ENCODE measurements around the gene CALHM4. TPM values are rescaled to one million over a fixed set of nuclear protein-coding genes. Genes with fewer than 3 reads are reported as not detected.

Gene CALHM4
- total and polyA plus RNA-seq, 2 experiments from 2014 or later, result not detected

DNA sequence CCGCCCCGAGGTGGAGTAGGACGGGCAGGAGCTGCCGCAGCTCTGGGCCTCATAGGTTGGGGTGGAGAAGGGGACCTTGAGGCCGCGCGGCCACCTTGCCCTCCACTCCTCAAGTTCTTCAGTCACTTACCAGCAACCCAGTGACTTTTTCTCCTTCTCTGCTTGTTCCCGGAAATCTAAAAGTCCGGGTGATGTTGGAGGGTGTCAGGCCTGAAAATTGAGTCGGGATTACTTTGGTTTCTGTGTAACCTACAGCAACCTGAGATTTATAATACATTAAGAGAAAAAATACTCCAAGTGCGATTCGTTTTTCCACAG is 18.1 kb downstream of the CALHM4 start:
- TF ChIP-seq EZH2phosphoT487 (IDR thresholded peaks at IDR 0.05; ENCODE audit: low read depth, severe bottlenecking, unreplicated experiment) (no peak), EZH2 (IDR thresholded peaks at IDR 0.05; ENCODE audit: borderline replicate concordance) (no peak)
- TF ChIP-seq, protein P1, sequence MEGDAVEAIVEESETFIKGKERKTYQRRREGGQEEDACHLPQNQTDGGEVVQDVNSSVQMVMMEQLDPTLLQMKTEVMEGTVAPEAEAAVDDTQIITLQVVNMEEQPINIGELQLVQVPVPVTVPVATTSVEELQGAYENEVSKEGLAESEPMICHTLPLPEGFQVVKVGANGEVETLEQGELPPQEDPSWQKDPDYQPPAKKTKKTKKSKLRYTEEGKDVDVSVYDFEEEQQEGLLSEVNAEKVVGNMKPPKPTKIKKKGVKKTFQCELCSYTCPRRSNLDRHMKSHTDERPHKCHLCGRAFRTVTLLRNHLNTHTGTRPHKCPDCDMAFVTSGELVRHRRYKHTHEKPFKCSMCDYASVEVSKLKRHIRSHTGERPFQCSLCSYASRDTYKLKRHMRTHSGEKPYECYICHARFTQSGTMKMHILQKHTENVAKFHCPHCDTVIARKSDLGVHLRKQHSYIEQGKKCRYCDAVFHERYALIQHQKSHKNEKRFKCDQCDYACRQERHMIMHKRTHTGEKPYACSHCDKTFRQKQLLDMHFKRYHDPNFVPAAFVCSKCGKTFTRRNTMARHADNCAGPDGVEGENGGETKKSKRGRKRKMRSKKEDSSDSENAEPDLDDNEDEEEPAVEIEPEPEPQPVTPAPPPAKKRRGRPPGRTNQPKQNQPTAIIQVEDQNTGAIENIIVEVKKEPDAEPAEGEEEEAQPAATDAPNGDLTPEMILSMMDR (IDR thresholded peaks at IDR 0.05; ENCODE audit: poor library complexity), result no peak

DNA sequence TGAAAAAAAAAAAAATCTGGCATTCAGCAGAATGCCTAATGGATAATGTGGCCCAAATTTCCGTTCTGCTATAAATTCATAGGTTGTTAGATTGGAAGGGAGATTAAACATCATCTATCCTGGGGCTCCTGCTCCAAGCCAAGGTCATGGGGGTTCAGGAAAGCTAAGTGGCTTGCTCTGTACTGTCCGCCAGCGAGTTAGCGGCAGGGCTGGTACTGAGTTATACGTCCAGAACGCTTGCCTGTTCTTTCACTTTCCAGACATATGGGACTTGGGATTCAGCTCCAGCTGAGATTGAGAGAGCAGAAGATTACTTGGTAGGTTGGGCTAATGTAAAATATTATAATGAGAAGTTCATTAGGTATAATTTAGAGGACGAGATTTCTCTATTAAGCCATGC is 18.6 kb downstream of the CALHM4 start:
- WGBS (ENCODE audit: low lambda C conversion rate, missing lambda C conversion rate), result 7% methylated on average over 7 of the region's 7 CpGs
- H3K9me2 ChIP-seq (replicated peaks; ENCODE audit: insufficient read depth), result no peaks in the 10 kb centered on the region
- peak overlapping the region; percentile 46 for H2AFZ ChIP-seq
- peak; percentile 57 for DNase-seq (ENCODE audit: low spot score)
- H3K4me3 ChIP-seq, result peak overlapping the region; percentile 38
- H3K27me3 ChIP-seq, result no peaks in the 10 kb centered on the region
- peak overlapping the region; percentile 94 for H3K4me2 ChIP-seq
- peaks cover 15% of the 10 kb centered on the region for H4K20me1 ChIP-seq (ENCODE audit: insufficient read depth, poor library complexity, severe bottlenecking)
- H3K27ac ChIP-seq, result peak overlapping the region; percentile 90
- peaks cover 22% of the 10 kb centered on the region for H3K4me1 ChIP-seq (ENCODE audit: insufficient read depth)
- no peak for TF ChIP-seq EZH2 (IDR thresholded peaks at IDR 0.05; ENCODE audit: borderline replicate concordance)
- H3K79me2 ChIP-seq, result peaks cover 62% of the 10 kb centered on the region
- no peaks in the 10 kb centered on the region for H3K9me3 ChIP-seq (ENCODE audit: low read depth)
- no peaks in the 10 kb centered on the region for H3K36me3 ChIP-seq (replicated peaks; ENCODE audit: insufficient read depth, low read depth)

More for the DNA sequence above, 18.1 kb downstream of the CALHM4 start:
- H3K4me3 ChIP-seq, result peak overlapping the region; percentile 38
- H3K4me2 ChIP-seq, result peak overlapping the region; percentile 94
- H3K27me3 ChIP-seq, result no peaks in the 10 kb centered on the region
- H4K20me1 ChIP-seq (ENCODE audit: insufficient read depth, poor library complexity, severe bottlenecking), result peaks cover 15% of the 10 kb centered on the region
- under 1% methylated on average over 12 of the region's 12 CpGs for WGBS (ENCODE audit: low lambda C conversion rate, missing lambda C conversion rate)
- no peaks in the 10 kb centered on the region for H3K36me3 ChIP-seq (replicated peaks; ENCODE audit: insufficient read depth, low read depth)
- H3K9me2 ChIP-seq (replicated peaks; ENCODE audit: insufficient read depth), result no peaks in the 10 kb centered on the region
- peaks cover 22% of the 10 kb centered on the region for H3K4me1 ChIP-seq (ENCODE audit: insufficient read depth)
- H3K27ac ChIP-seq, result peak overlapping the region; percentile 90
- DNase-seq (ENCODE audit: low spot score), result no peak
- peak overlapping the region; percentile 46 for H2AFZ ChIP-seq
- H3K9me3 ChIP-seq (ENCODE audit: low read depth), result no peaks in the 10 kb centered on the region
- peaks cover 57% of the 10 kb centered on the region for H3K79me2 ChIP-seq

DNA sequence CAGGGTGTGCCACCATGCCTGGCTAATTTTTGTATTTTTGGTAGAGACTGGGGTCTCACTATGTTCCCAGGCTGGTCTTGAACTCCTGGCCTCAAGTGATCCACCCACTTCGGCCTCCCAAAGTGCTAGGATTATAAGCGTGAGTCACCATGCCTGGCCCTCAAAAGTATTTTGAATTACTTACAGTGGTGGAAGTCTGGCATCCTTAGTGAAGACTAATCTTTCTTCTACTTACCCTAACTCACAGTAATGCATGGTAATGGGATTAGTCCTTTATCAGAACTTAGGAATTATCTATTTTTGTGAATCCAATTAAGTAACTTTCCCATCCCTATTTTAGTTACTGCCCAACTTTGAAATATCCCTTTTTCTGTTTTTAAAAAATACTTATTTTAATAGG is 21.7 kb downstream of the CALHM4 start:
- Histone ChIP-seq H3K4me1 (ENCODE audit: insufficient read depth) (peaks cover 16% of the 10 kb centered on the region), H3K79me2 (peaks cover 82% of the 10 kb centered on the region), H3K9me2 (replicated peaks; ENCODE audit: insufficient read depth) (no peaks in the 10 kb centered on the region), H2AFZ (no peak overlapping the region), H3K4me3 (no peak overlapping the region), H4K20me1 (ENCODE audit: insufficient read depth, poor library complexity, severe bottlenecking) (peaks cover 15% of the 10 kb centered on the region), H3K27me3 (no peaks in the 10 kb centered on the region), H3K27ac (no peak overlapping the region), H3K4me2 (no peak overlapping the region), H3K9me3 (ENCODE audit: low read depth) (no peaks in the 10 kb centered on the region), H3K36me3 (replicated peaks; ENCODE audit: insufficient read depth, low read depth) (no peaks in the 10 kb centered on the region)
- TF ChIP-seq EZH2 (IDR thresholded peaks at IDR 0.05; ENCODE audit: borderline replicate concordance) (no peak), EZH2phosphoT487 (IDR thresholded peaks at IDR 0.05; ENCODE audit: low read depth, severe bottlenecking, unreplicated experiment) (no peak)
- TF ChIP-seq, protein P1 (IDR thresholded peaks at IDR 0.05; ENCODE audit: poor library complexity), result no peak
- no peak for DNase-seq (ENCODE audit: low spot score)
- 59% methylated on average over 2 of the region's 2 CpGs for WGBS (ENCODE audit: low lambda C conversion rate, missing lambda C conversion rate)

DNA sequence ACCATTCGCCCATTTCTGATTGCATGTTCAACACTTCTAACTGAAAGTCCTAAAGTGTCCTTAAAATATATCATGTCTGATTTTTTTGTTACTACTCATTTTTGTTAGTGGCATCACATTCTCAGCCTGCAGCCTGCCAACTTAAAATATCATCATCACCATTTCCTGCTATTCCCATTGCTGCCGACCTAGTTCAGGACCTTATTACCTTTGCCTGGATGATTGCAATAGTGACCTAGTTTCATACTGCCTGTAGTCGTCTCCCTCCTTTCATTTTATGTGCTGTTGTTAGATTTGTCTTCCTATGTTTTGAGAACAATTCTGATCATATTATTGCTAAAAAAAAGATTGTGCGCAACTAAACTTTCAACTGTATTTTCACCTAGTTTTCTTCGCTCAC is 23.9 kb downstream of the CALHM4 start:
- no peaks in the 10 kb centered on the region for H3K36me3 ChIP-seq (replicated peaks; ENCODE audit: insufficient read depth, low read depth)
- no peak overlapping the region for H3K4me3 ChIP-seq
- no peak overlapping the region for H3K4me2 ChIP-seq
- no peak for TF ChIP-seq EZH2 (IDR thresholded peaks at IDR 0.05; ENCODE audit: borderline replicate concordance)
- TF ChIP-seq, protein P1 (IDR thresholded peaks at IDR 0.05; ENCODE audit: poor library complexity), result no peak
- TF ChIP-seq EZH2phosphoT487 (IDR thresholded peaks at IDR 0.05; ENCODE audit: low read depth, severe bottlenecking, unreplicated experiment), result no peak
- no peak overlapping the region for H2AFZ ChIP-seq
- 96% methylated on average over 5 of the region's 5 CpGs for WGBS (ENCODE audit: low lambda C conversion rate, missing lambda C conversion rate)
- H3K9me2 ChIP-seq (replicated peaks; ENCODE audit: insufficient read depth), result no peaks in the 10 kb centered on the region
- H3K4me1 ChIP-seq (ENCODE audit: insufficient read depth), result peaks cover 13% of the 10 kb centered on the region
- peaks cover 16% of the 10 kb centered on the region for H4K20me1 ChIP-seq (ENCODE audit: insufficient read depth, poor library complexity, severe bottlenecking)
- H3K27ac ChIP-seq, result no peak overlapping the region
- no peak for DNase-seq (ENCODE audit: low spot score)
- peaks cover 74% of the 10 kb centered on the region for H3K79me2 ChIP-seq
- H3K9me3 ChIP-seq (ENCODE audit: low read depth), result no peaks in the 10 kb centered on the region
- no peaks in the 10 kb centered on the region for H3K27me3 ChIP-seq
